ENCODE results near the gene SYT10. TPM values are rescaled to one million over a fixed set of nuclear protein-coding genes. Genes with fewer than 3 reads are reported as not detected.

SYT10 gene, protein sequence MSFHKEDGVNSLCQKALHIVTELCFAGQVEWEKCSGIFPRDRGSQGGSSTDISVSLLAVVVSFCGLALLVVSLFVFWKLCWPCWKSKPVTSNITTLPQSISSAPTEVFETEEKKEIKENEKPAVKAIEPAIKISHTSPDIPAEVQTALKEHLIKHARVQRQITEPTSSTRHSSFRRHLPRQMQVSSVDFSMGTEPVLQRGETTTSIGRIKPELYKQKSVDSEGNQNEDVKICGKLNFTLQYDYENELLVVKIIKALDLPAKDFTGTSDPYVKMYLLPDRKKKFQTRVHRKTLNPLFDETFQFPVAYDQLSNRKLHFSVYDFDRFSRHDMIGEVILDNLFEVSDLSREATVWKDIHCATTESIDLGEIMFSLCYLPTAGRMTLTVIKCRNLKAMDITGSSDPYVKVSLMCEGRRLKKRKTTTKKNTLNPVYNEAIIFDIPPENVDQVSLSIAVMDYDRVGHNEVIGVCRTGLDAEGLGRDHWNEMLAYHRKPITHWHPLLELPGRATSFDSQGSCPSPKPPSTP
- total RNA-seq (under 1 TPM in 3 of 4 donors, not detected in 1; 0.08 to 0.29 (median 0.08) TPM), polyA plus RNA-seq (0.02 TPM)
- long read RNA-seq, donor 1: 0 reads
- long read RNA-seq, donor 2: 0 reads
- long read RNA-seq, donor 3: 0 reads
- long read RNA-seq, donor 4: 0 reads

DNA sequence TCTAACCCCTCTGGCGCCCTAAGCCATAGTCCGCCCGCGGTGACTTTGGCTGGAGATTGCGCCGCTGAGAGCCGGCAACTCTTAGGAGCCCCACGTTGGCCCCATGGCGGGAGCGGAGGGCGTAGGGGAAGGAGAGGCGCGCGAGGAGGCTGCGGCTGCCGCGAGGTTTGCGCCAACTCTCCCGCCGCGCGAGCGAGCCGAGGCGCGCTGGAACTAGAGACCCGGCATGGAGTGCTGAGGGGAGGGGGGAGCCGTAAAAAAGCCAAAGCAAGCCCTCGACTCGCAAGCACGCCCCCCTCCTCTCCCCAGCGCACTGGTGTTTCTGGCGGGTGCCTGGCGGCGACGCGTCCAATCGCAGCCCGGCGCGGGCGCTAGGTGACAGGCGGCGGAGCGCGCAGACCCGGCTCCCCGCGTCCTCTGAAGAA, at the start of gene SYT10:
SYT10 (minus strand) TSS at position 233 of the 425 bp plus-strand sequence. CDS start 297 bp downstream, outside the sequence.
- ATAC-seq (peak in 1 of 2 donors; percentile 51), DNase-seq (peak in 1 of 3 donors; percentile 41)
- Histone ChIP-seq H3K27me3 (ENCODE audit: control insufficient read depth, insufficient read depth) (no peaks in the 10 kb centered on the region), H3K4me3 (ENCODE audit: low read length) (peak within 1 kb of the TSS; percentile 52), H3K4me1 (ENCODE audit: control insufficient read depth, insufficient read depth, low read length) (no peaks in the 10 kb centered on the region), H3K9me3 (ENCODE audit: control insufficient read depth, low read length) (no peaks in the 10 kb centered on the region), H3K27ac (ENCODE audit: low read length) (no peak within 1 kb of the TSS)
- 1% methylated on average over 49 of the region's 49 CpGs for WGBS
- intact Hi-C loops (cut with DNase I): no loop called here

DNA sequence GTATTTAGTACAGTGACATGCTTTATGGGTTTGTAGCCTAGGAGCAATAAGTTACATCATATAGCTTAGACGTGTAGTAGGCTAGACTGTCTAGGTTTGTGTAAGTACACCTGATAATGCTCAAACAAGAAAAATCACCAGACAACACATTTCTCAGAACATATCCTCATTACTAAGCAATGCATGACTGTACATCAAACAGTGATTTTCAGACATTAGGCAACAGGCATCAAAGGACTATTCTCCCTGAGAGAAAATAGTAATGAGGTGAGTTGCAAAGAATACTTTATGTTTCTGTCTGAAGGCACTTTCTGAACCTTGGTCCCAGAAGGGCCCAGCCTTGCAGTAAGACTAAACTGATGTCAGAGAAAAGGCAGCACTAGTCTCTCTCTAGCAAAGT, 48.4 kb upstream of the SYT10 start:
- 59% methylated on average over 1 of the region's 1 CpG for WGBS
- intact Hi-C loops (cut with DNase I): no loop called here

DNA sequence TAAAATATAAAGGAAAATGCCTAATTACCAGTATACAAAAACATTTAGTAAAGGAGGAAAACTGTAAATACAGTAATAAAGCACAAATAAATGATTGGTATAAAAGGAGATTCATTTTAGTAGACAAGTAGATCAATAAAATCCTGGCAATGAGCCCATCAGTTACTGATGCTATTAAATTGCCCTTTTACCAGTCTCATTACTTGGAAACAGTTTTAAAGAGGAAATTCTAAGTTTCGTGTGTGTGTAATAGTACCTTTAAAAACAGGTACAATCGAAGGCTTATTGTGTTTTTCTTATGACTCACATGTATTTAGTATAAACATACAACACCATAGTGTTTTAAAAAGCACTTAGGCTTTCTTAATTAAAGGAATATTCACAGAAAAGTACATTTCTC, 46.4 kb upstream of the SYT10 start:
- Histone ChIP-seq H3K4me1 (ENCODE audit: control insufficient read depth, insufficient read depth, low read length) (no peaks in the 10 kb centered on the region), H3K9me3 (ENCODE audit: control insufficient read depth, low read length) (no peaks in the 10 kb centered on the region), H3K27ac (ENCODE audit: low read length) (no peak overlapping the region), H3K4me3 (ENCODE audit: low read length) (no peak overlapping the region), H3K27me3 (ENCODE audit: control insufficient read depth, insufficient read depth) (no peaks in the 10 kb centered on the region)
- ATAC-seq: no peak
- WGBS: 78% methylated on average over 2 of the region's 2 CpGs
- DNase-seq: no peak
- intact Hi-C loops (cut with DNase I): no loop called here

More for the DNA sequence above, 48.4 kb upstream of the SYT10 start:
- peaks cover 4% of the 10 kb centered on the region for H3K9me3 ChIP-seq (ENCODE audit: control insufficient read depth, low read length)
- no peaks in the 10 kb centered on the region for H3K4me1 ChIP-seq (ENCODE audit: control insufficient read depth, insufficient read depth, low read length)
- ATAC-seq: no peak
- no peak overlapping the region for H3K27ac ChIP-seq (ENCODE audit: low read length)
- H3K27me3 ChIP-seq (ENCODE audit: control insufficient read depth, insufficient read depth): no peaks in the 10 kb centered on the region
- no peak overlapping the region for H3K4me3 ChIP-seq (ENCODE audit: low read length)
- DNase-seq: no peak

DNA sequence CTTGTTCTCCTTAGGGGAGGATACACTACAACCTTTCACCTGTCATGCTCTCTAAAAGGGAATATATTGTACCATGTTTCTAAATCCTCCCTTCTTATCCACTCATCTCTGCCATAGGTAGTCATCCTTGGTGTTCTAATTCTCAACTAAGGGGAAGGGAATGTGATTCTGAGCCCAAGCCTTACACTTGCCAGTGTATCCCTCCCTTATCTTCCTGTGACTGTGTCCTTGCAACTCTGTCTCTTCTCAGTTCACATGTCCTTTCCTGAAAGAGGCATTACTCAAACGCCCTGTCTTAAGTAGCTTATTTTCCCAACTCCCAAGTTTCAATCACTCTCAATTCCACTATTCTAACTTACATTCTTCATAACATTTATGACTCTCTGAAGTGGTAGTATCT, 44.5 kb upstream of the SYT10 start:
- 13% methylated on average over 1 of the region's 1 CpG for WGBS
- H3K27ac ChIP-seq (ENCODE audit: low read length): no peak overlapping the region
- DNase-seq (no peak), ATAC-seq (peak; percentile 38 to 52)
- no peaks in the 10 kb centered on the region for H3K4me1 ChIP-seq (ENCODE audit: control insufficient read depth, insufficient read depth, low read length)
- no peak overlapping the region for H3K4me3 ChIP-seq (ENCODE audit: low read length)
- H3K9me3 ChIP-seq (ENCODE audit: control insufficient read depth, low read length): no peaks in the 10 kb centered on the region
- no peaks in the 10 kb centered on the region for H3K27me3 ChIP-seq (ENCODE audit: control insufficient read depth, insufficient read depth)
- intact Hi-C loops (cut with DNase I): no loop called here

DNA sequence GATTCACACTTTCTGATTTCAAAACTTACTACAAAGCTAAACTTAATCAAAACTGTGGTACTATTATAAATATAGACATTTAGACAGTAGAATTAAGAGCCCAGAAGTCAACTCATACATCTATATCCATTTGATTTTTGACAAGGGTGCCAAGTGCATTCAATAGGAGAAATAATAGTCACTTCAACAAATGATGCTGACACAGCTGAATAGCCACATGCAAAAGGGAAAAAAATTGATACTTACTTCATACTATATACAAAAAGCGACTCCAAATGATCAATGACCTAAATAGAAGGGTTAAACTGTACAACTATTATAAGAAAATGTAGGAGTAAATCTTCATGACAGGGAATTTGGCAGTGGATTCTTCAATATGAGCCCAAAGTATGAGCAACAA, 40.7 kb upstream of the SYT10 start:
- WGBS: 69% methylated on average over 1 of the region's 1 CpG
- H3K4me3 ChIP-seq (ENCODE audit: low read length): no peak overlapping the region
- no peaks in the 10 kb centered on the region for H3K27me3 ChIP-seq (ENCODE audit: control insufficient read depth, insufficient read depth)
- ATAC-seq (no peak), DNase-seq (no peak)
- intact Hi-C loops (cut with DNase I): no loop called here
- no peaks in the 10 kb centered on the region for H3K9me3 ChIP-seq (ENCODE audit: control insufficient read depth, low read length)
- no peak overlapping the region for H3K27ac ChIP-seq (ENCODE audit: low read length)
- no peaks in the 10 kb centered on the region for H3K4me1 ChIP-seq (ENCODE audit: control insufficient read depth, insufficient read depth, low read length)

DNA sequence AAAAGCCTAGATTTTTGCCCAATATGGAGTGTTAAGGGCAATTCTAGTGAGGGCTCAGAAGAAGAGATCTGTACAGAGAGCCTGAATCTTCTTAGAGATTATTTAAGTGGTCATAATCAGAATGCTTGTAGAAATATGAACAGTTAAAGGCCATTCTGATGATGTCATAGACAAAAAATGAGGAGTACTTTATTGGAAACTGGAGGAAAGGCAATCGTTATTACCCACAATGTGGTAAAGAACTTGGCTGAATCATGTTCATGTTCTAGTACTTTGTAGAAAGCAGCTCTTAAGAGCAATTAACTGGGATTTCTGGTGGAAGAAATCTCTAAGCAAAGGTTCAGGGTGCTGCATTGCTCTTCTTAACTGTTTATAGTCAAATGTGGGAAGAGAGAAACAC, 36.4 kb upstream of the SYT10 start:
- Histone ChIP-seq H3K9me3 (ENCODE audit: control insufficient read depth, low read length) (no peaks in the 10 kb centered on the region), H3K4me3 (ENCODE audit: low read length) (no peak overlapping the region), H3K27ac (ENCODE audit: low read length) (no peak overlapping the region), H3K4me1 (ENCODE audit: control insufficient read depth, insufficient read depth, low read length) (no peaks in the 10 kb centered on the region), H3K27me3 (ENCODE audit: control insufficient read depth, insufficient read depth) (no peaks in the 10 kb centered on the region)
- intact Hi-C loops (cut with DNase I): no loop called here
- WGBS: 51% methylated on average over 1 of the region's 1 CpG
- ATAC-seq: no peak
- DNase-seq: no peak

DNA sequence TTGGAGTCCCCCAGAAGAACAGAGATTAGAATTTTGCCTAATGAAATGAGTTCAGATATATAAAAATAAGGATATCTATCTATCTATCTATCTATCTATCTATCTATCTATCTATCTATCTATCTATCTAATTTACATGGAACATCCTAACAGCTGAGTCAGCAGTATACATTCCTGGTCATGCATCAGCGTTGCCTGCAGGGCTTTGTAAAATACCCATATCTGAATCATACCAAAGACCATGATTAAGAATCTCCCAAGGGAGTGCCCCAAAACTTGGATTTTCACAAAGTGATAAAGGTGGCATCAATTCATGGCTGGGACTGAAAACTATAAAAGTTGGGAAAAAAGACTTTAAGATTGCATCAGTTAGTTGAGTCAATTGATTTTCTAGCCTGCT, 32.7 kb upstream of the SYT10 start:
- intact Hi-C loops (cut with DNase I): no loop called here
- 77% methylated on average over 1 of the region's 1 CpG for WGBS
- Histone ChIP-seq H3K27ac (ENCODE audit: low read length) (no peak overlapping the region), H3K4me3 (ENCODE audit: low read length) (no peak overlapping the region), H3K4me1 (ENCODE audit: control insufficient read depth, insufficient read depth, low read length) (no peaks in the 10 kb centered on the region), H3K27me3 (ENCODE audit: control insufficient read depth, insufficient read depth) (no peaks in the 10 kb centered on the region), H3K9me3 (ENCODE audit: control insufficient read depth, low read length) (no peaks in the 10 kb centered on the region)
- no peak for ATAC-seq
- no peak for DNase-seq

DNA sequence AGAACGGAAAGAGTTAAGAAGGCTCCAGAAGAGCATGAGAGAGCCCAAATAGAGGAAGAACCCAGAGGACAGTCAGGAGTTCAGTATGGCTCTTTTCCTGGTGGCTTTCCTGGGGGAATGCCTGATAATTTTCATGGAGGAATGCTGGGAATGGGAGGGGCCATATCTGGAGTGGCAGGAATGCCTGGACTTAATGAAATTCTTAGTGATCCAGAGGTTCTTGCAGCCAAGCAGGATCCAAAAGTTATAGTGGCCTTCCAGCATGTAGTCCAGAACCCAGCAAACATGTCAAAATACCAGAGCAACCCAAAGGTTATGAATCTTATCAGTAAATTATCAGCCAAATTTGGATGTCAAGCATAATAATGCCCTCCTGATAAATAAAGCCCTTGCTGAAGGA, 15.5 kb upstream of the SYT10 start:
- Histone ChIP-seq H3K4me3 (ENCODE audit: low read length) (no peak overlapping the region), H3K4me1 (ENCODE audit: control insufficient read depth, insufficient read depth, low read length) (no peaks in the 10 kb centered on the region), H3K9me3 (ENCODE audit: control insufficient read depth, low read length) (no peaks in the 10 kb centered on the region), H3K27ac (ENCODE audit: low read length) (no peak overlapping the region), H3K27me3 (ENCODE audit: control insufficient read depth, insufficient read depth) (no peaks in the 10 kb centered on the region)
- intact Hi-C loops (cut with DNase I): no loop called here
- ATAC-seq (no peak), DNase-seq (no peak)
- 90% methylated on average over 1 of the region's 1 CpG for WGBS

DNA sequence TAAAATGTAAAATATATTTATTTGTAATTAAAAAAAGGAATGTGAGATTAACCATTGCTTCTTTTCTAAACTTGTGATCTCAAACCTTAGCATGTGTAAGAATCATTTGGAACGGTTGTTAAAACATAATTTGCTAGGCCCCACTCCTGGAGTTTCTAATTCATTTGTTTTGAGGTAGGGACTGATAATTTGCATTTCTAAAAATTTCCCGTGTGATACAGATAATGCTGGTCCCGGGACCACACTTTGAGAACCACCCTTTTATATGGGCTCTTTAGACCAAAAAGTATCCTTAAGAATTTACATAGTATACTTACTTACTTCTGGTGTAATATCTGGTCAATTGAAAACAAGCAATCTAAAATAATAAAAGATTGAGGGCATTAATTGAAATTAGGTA, 10.9 kb upstream of the SYT10 start:
- H3K27me3 ChIP-seq (ENCODE audit: control insufficient read depth, insufficient read depth): no peaks in the 10 kb centered on the region
- H3K9me3 ChIP-seq (ENCODE audit: control insufficient read depth, low read length): no peaks in the 10 kb centered on the region
- no peak overlapping the region for H3K4me3 ChIP-seq (ENCODE audit: low read length)
- WGBS: 71% methylated on average over 3 of the region's 3 CpGs
- no peak for DNase-seq
- no peaks in the 10 kb centered on the region for H3K4me1 ChIP-seq (ENCODE audit: control insufficient read depth, insufficient read depth, low read length)
- intact Hi-C loops (cut with DNase I): no loop called here
- ATAC-seq: no peak
- no peak overlapping the region for H3K27ac ChIP-seq (ENCODE audit: low read length)

DNA sequence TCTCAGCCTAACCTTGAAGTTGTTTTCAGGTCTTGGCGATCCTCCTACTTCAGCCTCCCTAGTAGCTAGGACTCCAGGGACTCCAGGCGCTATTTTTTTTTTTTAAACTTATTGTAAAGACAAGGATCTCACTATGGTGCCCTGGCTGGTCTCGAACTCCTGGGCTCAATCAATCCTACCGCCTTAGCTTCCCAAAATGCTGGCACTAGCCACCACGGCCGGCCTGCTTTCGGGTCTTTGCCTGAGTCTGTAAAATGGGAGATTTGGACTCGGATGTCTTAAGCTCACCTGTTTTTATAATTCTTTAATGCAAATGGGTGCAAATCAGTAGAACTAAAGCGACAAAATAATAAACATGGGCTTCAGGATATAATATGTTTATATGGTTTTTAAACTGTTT, 858 bp upstream of the SYT10 start:
- Histone ChIP-seq H3K9me3 (ENCODE audit: control insufficient read depth, low read length) (no peaks in the 10 kb centered on the region), H3K27me3 (ENCODE audit: control insufficient read depth, insufficient read depth) (no peaks in the 10 kb centered on the region), H3K4me3 (ENCODE audit: low read length) (no peak overlapping the region), H3K4me1 (ENCODE audit: control insufficient read depth, insufficient read depth, low read length) (no peaks in the 10 kb centered on the region), H3K27ac (ENCODE audit: low read length) (no peak overlapping the region)
- 92% methylated on average over 9 of the region's 9 CpGs for WGBS
- no peak for DNase-seq
- intact Hi-C loops (cut with DNase I): no loop called here
- no peak for ATAC-seq

DNA sequence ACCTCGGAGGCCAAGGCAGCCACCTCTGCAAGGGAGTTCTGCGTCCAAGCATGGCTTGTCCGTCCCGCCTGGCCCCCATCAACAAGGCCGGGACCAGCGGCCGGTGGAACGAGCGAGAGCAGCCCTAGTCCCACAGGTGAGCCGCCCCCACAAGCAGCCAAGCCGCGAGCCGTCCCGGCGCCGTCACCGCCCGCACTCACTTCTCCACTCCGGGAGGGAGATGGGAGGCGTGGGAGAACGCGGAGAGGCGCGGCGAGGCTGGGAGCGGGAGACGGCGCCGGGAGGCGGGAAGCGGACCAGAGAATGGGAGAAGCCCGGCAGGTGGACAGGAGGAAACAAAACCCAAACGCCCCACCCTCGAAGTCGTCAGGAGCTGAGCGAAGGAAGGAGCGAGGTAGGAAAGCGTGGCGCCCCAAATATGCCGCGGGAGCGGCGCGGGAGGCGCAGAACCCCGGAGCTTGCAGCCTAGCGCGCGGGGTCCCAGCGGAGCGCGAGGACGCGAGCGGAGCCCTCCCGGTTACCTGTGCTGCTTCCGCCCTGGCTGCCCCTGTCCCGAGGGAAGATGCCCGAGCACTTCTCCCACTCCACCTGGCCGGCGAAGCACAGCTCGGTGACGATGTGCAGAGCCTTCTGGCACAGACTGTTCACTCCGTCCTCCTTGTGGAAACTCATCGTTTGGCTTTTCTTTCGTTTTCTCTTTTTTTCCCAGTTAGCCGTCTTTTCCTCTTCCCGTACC, 600 bp downstream of the SYT10 start:
- intact Hi-C loops (cut with DNase I): no loop called here
- no peak overlapping the region for H3K27ac ChIP-seq (ENCODE audit: low read length)
- H3K4me1 ChIP-seq (ENCODE audit: control insufficient read depth, insufficient read depth, low read length): no peaks in the 10 kb centered on the region
- no peaks in the 10 kb centered on the region for H3K9me3 ChIP-seq (ENCODE audit: control insufficient read depth, low read length)
- peak in 1 of 2 donors; percentile 19 for ATAC-seq
- DNase-seq: peak in 2 of 3 donors; percentile 7 to 46
- H3K4me3 ChIP-seq (ENCODE audit: low read length): peak overlapping the region; percentile 52
- no peaks in the 10 kb centered on the region for H3K27me3 ChIP-seq (ENCODE audit: control insufficient read depth, insufficient read depth)
- whole genome bisulfite sequencing: under 1% methylated on average over 68 of the region's 68 CpGs
